ENCODE results near the gene BTLA. TPM values are rescaled to one million over a fixed set of nuclear protein-coding genes. Genes with fewer than 3 reads are reported as not detected.

BTLA gene
- total and polyA plus RNA-seq, 7 donors = 11.0 TPM; not detected in 6

GRCh38 chr3:112474796-112475195 lies 24.5 kb downstream of the BTLA start:
- intact Hi-C loops (cut with DNase I) = no loop called here
- H3K36me3 ChIP-seq = no peaks in the 10 kb centered on the region
- no peak overlapping the region for H3K4me3 ChIP-seq
- H3K27me3 ChIP-seq = no peaks in the 10 kb centered on the region
- H3K4me1 ChIP-seq = no peaks in the 10 kb centered on the region
- WGBS, 2 donors = 94 to 96% methylated on average over 2 of the region's 2 CpGs
- H3K9me3 ChIP-seq = no peaks in the 10 kb centered on the region
- H3K27ac ChIP-seq = no peak overlapping the region
- TF ChIP-seq POLR2A (IDR thresholded peaks at IDR 0.05) (no peak), POLR2AphosphoS5 (IDR thresholded peaks at IDR 0.05) (no peak)
- TF ChIP-seq, protein P1, sequence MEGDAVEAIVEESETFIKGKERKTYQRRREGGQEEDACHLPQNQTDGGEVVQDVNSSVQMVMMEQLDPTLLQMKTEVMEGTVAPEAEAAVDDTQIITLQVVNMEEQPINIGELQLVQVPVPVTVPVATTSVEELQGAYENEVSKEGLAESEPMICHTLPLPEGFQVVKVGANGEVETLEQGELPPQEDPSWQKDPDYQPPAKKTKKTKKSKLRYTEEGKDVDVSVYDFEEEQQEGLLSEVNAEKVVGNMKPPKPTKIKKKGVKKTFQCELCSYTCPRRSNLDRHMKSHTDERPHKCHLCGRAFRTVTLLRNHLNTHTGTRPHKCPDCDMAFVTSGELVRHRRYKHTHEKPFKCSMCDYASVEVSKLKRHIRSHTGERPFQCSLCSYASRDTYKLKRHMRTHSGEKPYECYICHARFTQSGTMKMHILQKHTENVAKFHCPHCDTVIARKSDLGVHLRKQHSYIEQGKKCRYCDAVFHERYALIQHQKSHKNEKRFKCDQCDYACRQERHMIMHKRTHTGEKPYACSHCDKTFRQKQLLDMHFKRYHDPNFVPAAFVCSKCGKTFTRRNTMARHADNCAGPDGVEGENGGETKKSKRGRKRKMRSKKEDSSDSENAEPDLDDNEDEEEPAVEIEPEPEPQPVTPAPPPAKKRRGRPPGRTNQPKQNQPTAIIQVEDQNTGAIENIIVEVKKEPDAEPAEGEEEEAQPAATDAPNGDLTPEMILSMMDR (IDR thresholded peaks at IDR 0.05) = no peak
- DNase-seq = no peak

GRCh38 chr3:112472691-112473090 lies 26.6 kb downstream of the BTLA start:
- no peaks in the 10 kb centered on the region for H3K4me1 ChIP-seq
- no peak overlapping the region for H3K27ac ChIP-seq
- H3K4me3 ChIP-seq = no peak overlapping the region
- WGBS, 2 donors = 59 to 89% methylated on average over 1 of the region's 1 CpG
- no peak for DNase-seq
- no peaks in the 10 kb centered on the region for H3K36me3 ChIP-seq
- intact Hi-C loops (cut with DNase I) = no loop called here
- no peaks in the 10 kb centered on the region for H3K9me3 ChIP-seq
- no peak for TF ChIP-seq POLR2A (IDR thresholded peaks at IDR 0.05)
- H3K27me3 ChIP-seq = no peaks in the 10 kb centered on the region

DNA sequence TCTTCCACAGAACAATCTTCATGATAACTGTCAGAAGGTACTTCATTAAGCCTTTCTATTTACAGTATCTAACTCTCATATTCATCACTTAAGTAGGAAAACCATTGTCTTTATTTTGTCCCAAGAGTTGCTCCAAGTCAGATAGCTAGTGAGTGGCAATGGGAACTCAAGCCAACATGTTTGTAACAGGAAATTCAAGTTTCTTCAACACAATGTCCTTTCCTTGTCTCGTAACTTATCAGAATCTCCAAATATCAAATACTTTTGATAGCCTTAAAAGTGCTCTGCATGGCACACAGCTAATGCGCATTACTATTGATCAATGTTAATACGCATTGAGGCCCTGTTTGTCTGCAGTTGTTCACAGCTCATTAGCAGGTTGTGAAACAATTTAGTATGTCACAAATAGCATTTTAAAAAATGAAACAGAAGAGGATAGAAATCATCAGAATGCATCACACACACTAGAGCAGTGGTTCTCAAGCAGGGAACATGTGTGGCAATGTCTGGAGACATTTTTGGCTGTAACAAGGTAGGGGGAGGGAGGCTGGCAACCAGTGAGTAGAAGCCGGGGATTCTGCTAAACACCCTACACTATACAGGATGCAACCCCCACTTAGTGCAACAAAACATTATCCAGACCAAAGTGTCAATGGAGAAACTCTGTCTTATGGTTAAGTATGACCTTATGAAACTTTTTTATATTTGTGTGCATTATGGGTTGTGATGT lies 27.5 kb downstream of the BTLA start:
- Histone ChIP-seq H3K27me3 (no peaks in the 10 kb centered on the region), H3K36me3 (no peaks in the 10 kb centered on the region), H3K4me3 (no peak overlapping the region), H3K27ac (no peak overlapping the region), H3K4me1 (no peaks in the 10 kb centered on the region), H3K9me3 (no peaks in the 10 kb centered on the region)
- WGBS, 2 donors = 88 to 92% methylated on average over 4 of the region's 4 CpGs
- intact Hi-C loops (cut with DNase I) = no loop called here
- no peak for DNase-seq
- TF ChIP-seq POLR2A (IDR thresholded peaks at IDR 0.05) (no peak), POLR2AphosphoS5 (IDR thresholded peaks at IDR 0.05) (no peak), EP300 (IDR thresholded peaks at IDR 0.05) (no peak)
- TF ChIP-seq, protein P1 (IDR thresholded peaks at IDR 0.05) = no peak

GRCh38 chr3:112470788-112471187 lies 28.5 kb downstream of the BTLA start:
- intact Hi-C loops (cut with DNase I) = no loop called here
- Histone ChIP-seq H3K36me3 (no peaks in the 10 kb centered on the region), H3K27me3 (no peaks in the 10 kb centered on the region), H3K9me3 (no peaks in the 10 kb centered on the region), H3K27ac (no peak overlapping the region), H3K4me1 (no peaks in the 10 kb centered on the region), H3K4me3 (no peak overlapping the region)
- no peak for DNase-seq
- TF ChIP-seq, protein P1 (IDR thresholded peaks at IDR 0.05) = no peak
- TF ChIP-seq POLR2AphosphoS5 (IDR thresholded peaks at IDR 0.05) = no peak
- no peak for TF ChIP-seq EP300 (IDR thresholded peaks at IDR 0.05)
- TF ChIP-seq POLR2A (IDR thresholded peaks at IDR 0.05) = no peak
- 96 to 99% methylated on average over 4 of the region's 4 CpGs for WGBS, 2 donors

DNA sequence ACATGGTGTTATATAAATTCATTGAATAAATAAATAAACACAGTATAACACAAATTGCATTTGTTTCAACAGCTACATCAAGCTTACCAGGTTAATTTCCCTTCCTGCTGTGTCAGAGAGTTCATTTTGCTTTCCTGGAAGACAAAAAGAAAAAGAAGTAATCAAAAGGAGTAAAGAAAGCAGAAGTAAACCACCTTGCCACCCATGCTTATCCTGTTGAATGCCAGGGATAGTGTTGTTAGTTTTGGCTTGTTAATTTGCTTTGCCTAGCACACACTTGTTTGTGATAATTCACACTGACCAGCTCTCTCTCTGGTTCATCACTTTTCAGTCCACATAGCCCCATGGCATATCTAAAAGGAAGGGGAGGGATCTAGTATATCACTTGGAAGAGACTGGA lies 29.6 kb downstream of the BTLA start:
- TF ChIP-seq POLR2AphosphoS5 (IDR thresholded peaks at IDR 0.05) (no peak), EP300 (IDR thresholded peaks at IDR 0.05) (no peak), POLR2A (IDR thresholded peaks at IDR 0.05) (no peak)
- TF ChIP-seq, protein P1 (IDR thresholded peaks at IDR 0.05) = no peak
- Histone ChIP-seq H3K9me3 (no peaks in the 10 kb centered on the region), H3K27me3 (no peaks in the 10 kb centered on the region), H3K36me3 (no peaks in the 10 kb centered on the region), H3K4me3 (no peak overlapping the region), H3K4me1 (no peaks in the 10 kb centered on the region), H3K27ac (no peak overlapping the region)
- DNase-seq = no peak
- intact Hi-C loops (cut with DNase I) = no loop called here
